Pancreas (tissue), 10 donors: Measurements from ENCODE around the gene MICAL3. TPM values are rescaled to one million over a fixed set of nuclear protein-coding genes. Genes with fewer than 3 reads are reported as not detected.

Source experiments
- ATAC-seq, 4 donors: fragments of 200-7000 bp; cut with Tn5 transposase; one replicate each; pipeline versions ENCODE4 v1.8.0 to v1.9.1; 2020; ENCODE audit warnings: mild to moderate bottlenecking in 4 of 4, moderate library complexity in 4 of 4
- DNase-seq, 6 donors: peaks; one replicate each; pipeline ENCODE4 v3.0.0-alpha.2; 2020
- FAIRE-seq: peaks from 2 replicates; lab custom pipeline; 2012; peaks lifted over from hg19 to GRCh38; lab: Jason Lieb, UNC
- H3K27ac ChIP-seq, 4 donors: fragments of 200-600 bp; sonication (generic); 1 replicate in 3 of 4; 2 replicates in 1 of 4; pipeline versions ENCODE4 v1.5.0 to v1.8.0; 2020
- H3K27me3 ChIP-seq, 4 donors: fragments of 200-600 bp; one replicate each; pipeline ENCODE4 v1.8.0; 2021
- H3K36me3 ChIP-seq, 3 donors: fragments of 200-600 bp; sonication (generic) in 1 of 3; one replicate each; pipeline versions ENCODE4 v1.5.0 to v1.8.0; 2020 to 2021
- H3K4me1 ChIP-seq, 3 donors: fragments of 200-600 bp; one replicate each; pipeline ENCODE4 v1.8.0; 2021
- H3K4me3 ChIP-seq, 4 donors: fragments of 200-600 bp; sonication (generic) in 2 of 4; one replicate each; pipeline versions ENCODE4 v1.5.0 to v1.8.0; 2020 to 2021
- H3K9me3 ChIP-seq, 4 donors: fragments of 200-600 bp; one replicate each; pipeline ENCODE4 v1.8.0; 2021
- CTCF ChIP-seq, 4 donors: fragments of 200-600 bp; sonication (generic) in 3 of 4; IDR thresholded peaks; one replicate each; pipeline versions ENCODE4 v1.5.0 to v1.8.0; 2021; ENCODE audit warnings: antibody characterized with exemption in 4 of 4
- WGBS, 2 donors: extraction: QIAGEN DNeasy Blood & Tissue Kit; methylation state at CpG; one replicate each; pipeline ENCODE4 v1.1.7; 2013; 5-methylcytosine and 5-hydroxymethylcytosine counted together
- intact Hi-C, 3 donors: fragments of 100-400 bp; cut with DNase I; formaldehyde crosslinking; loops; one replicate each; pipeline versions ENCODE4 v1.11.1 to v1.14.2; 2022
- polyA plus RNA-seq, 2 donors: library from polyadenylated mRNA; stranded (reverse); fragments of 200-250 nt; gene quantifications; one replicate each; pipeline ENCODE4 v1.2.3, GENCODE V29; 2013
- total RNA-seq, 6 donors: library from RNA; stranded (reverse); fragmentation: NEBNext Ultra II Directional in 4 of 6; extraction: Animal tissue kit (Norgen Biotek cat#: 25700) in 4 of 6; gene quantifications; one replicate each; pipeline versions ENCODE4 v1.2.1 to v1.2.4, GENCODE V29; 2021 to 2023
- donor health status: healthy with polysubstance abuse.
- donor health status: DM: no; HTN: no; CAD: no; lungs with moderate emphysema.
- donor health status: DM: no; HTN: no; CAD: no.
- donor health status: control.
- donor health status: control.
- donor health status: Bipolar disorder and iron deficiency.
- donor health status: DM: yes; HTN: yes; CAD: no.
- donor health status: DM: no; HTN: no; CAD: no.
- donor health status: DM: no; HTN: no; CAD: no.
- donor health status: DM: yes; HTN: yes; CAD: no.

MICAL3 gene
- total and polyA plus RNA-seq, 8 donors, result 5.9 to 56.8 (median 25.5) TPM

- H3K4me1 ChIP-seq, result peaks cover 0 to 4% (median 0%) of the 10 kb centered on the region in 3 donors
- DNase-seq, result no peak
- intact Hi-C loops, result no loop called here
- TF ChIP-seq CTCF (IDR thresholded peaks at IDR 0.05), result no peak
- no peak for ATAC-seq
- H3K27ac ChIP-seq, result no peak overlapping the region
- no peak for FAIRE-seq
- H3K9me3 ChIP-seq, result no peaks in the 10 kb centered on the region
- H3K4me3 ChIP-seq, result no peak overlapping the region
- 83 to 89% methylated on average over 6 of the region's 6 CpGs for WGBS, 2 donors
- no peaks in the 10 kb centered on the region for H3K27me3 ChIP-seq
- H3K36me3 ChIP-seq, result no peaks in the 10 kb centered on the region
Measured at GRCh38 chr22:17917490-17917983, 106.8 kb downstream of the MICAL3 start.

- no peak for TF ChIP-seq CTCF (IDR thresholded peaks at IDR 0.05)
- H3K27me3 ChIP-seq, result no peaks in the 10 kb centered on the region
- H3K36me3 ChIP-seq, result no peaks in the 10 kb centered on the region
- 76 to 77% methylated on average over 13 of the region's 13 CpGs for WGBS, 2 donors
- peaks cover 0 to 3% (median 0%) of the 10 kb centered on the region in 3 donors for H3K4me1 ChIP-seq
- intact Hi-C loops, result no loop called here
- H3K4me3 ChIP-seq, result no peak overlapping the region
- DNase-seq (no peak), ATAC-seq (no peak), FAIRE-seq (no peak)
- H3K27ac ChIP-seq, result no peak overlapping the region
- H3K9me3 ChIP-seq, result no peaks in the 10 kb centered on the region
Measured at GRCh38 chr22:17916226-17916889, 108.0 kb downstream of the MICAL3 start.

GRCh38 chr22:17915676-17916075 lies 108.7 kb downstream of the MICAL3 start:
- intact Hi-C loops, result no loop called here
- no peak for TF ChIP-seq CTCF (IDR thresholded peaks at IDR 0.05)
- ATAC-seq, result no peak

GRCh38 chr22:17915188-17915587 lies 109.2 kb downstream of the MICAL3 start:
- Histone ChIP-seq H3K4me3 (no peak overlapping the region), H3K27ac (no peak overlapping the region), H3K9me3 (no peaks in the 10 kb centered on the region), H3K36me3 (no peaks in the 10 kb centered on the region), H3K4me1 (peaks cover 0 to 10% (median 0%) of the 10 kb centered on the region in 3 donors), H3K27me3 (no peaks in the 10 kb centered on the region)
- DNase-seq (no peak), ATAC-seq (no peak), FAIRE-seq (no peak)
- TF ChIP-seq CTCF (IDR thresholded peaks at IDR 0.05), result no peak
- intact Hi-C loops, result no loop called here
- 95 to 97% methylated on average over 10 of the region's 10 CpGs for WGBS, 2 donors

More at GRCh38 chr22:17915676-17916075, 108.7 kb downstream of the MICAL3 start:
- H3K27ac ChIP-seq, result no peak overlapping the region
- H3K27me3 ChIP-seq, result no peaks in the 10 kb centered on the region
- 81 to 84% methylated on average over 7 of the region's 7 CpGs for WGBS, 2 donors
- no peaks in the 10 kb centered on the region for H3K36me3 ChIP-seq
- H3K9me3 ChIP-seq, result no peaks in the 10 kb centered on the region
- DNase-seq (no peak), FAIRE-seq (no peak)
- peaks cover 0 to 10% (median 0%) of the 10 kb centered on the region in 3 donors for H3K4me1 ChIP-seq
- no peak overlapping the region for H3K4me3 ChIP-seq

- H3K4me3 ChIP-seq, result no peak overlapping the region
- DNase-seq (no peak), ATAC-seq (no peak), FAIRE-seq (no peak)
- H3K4me1 ChIP-seq, result peaks cover 0 to 10% (median 0%) of the 10 kb centered on the region in 3 donors
- TF ChIP-seq CTCF (IDR thresholded peaks at IDR 0.05), result no peak
- no peaks in the 10 kb centered on the region for H3K36me3 ChIP-seq
- intact Hi-C loops, result no loop called here
- no peaks in the 10 kb centered on the region for H3K9me3 ChIP-seq
- 85 to 89% methylated on average over 3 of the region's 3 CpGs for WGBS, 2 donors
- H3K27me3 ChIP-seq, result no peaks in the 10 kb centered on the region
- no peak overlapping the region for H3K27ac ChIP-seq
Measured at GRCh38 chr22:17914474-17914873, 109.9 kb downstream of the MICAL3 start.
